Measurements from ENCODE around the gene PTPN9.

Gene PTPN9

DNA sequence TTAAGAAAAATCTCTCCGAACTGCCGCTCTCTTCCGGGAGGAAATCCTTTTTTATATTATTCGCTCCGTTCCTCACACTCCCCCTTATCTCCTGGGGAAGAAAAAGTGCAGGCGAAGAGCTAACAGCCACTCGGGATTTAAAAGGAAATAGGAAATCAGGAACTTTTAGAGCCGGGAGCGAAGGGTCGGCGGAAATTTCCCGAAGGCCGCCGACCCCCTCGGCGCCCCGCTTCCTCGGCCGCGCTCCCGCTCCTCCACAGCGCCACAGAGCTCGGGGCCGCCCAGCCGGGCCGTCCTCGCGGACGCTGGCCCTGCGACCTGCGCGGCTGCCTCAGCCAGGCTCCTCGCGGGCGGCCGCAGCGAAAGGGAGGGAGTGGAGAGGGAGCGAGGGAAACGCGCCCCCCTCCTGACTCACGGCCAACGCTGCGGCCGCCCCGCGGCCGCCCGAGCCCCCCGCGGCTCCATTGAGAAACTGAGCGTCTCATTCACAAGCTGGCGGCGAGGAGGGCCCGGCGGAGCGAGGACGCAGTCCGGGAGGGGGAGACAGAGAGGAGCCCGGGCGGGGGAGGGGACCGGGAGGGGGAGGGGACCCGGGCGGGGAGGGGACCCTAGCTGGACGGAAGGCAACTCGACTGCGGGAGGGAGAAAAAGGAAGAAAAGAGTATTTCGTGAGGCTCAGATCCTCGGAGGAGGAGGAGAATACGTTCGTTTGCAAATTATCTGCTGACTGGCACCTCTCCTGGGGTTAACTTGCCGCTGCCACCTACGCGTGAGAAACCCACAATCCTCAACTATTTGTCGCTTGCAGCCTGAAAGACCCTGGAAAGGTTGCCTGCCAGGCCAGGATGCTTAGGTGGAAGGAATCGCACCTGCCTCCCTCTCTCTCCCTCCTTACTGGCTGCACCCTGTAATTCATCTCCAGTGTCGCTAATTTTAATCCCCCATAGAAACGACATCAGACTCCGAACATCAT is at the start of gene PTPN9:
Gene PTPN9 (minus strand): TSS at position 368 of the 973 bp plus-strand sequence. CDS start 539 bp downstream, outside the sequence.
- ATAC-seq = peak; percentile 79
- no peak for TF ChIP-seq ZFP3 (CRISPR knock-in tag; IDR thresholded peaks at IDR 0.05)
- no peak for TF ChIP-seq ISL1 (CRISPR knock-in tag; IDR thresholded peaks at IDR 0.05)
- TF ChIP-seq PPARA (CRISPR knock-in tag; IDR thresholded peaks at IDR 0.05; ENCODE audit: borderline replicate concordance) = no peak
- TF ChIP-seq TCF4 (CRISPR knock-in tag; IDR thresholded peaks at IDR 0.05; ENCODE audit: borderline replicate concordance) = no peak
- TF ChIP-seq OSR1 (CRISPR knock-in tag; IDR thresholded peaks at IDR 0.05) = no peak
- no peak for TF ChIP-seq CREB5 (CRISPR knock-in tag; IDR thresholded peaks at IDR 0.05; ENCODE audit: low read depth)
- TF ChIP-seq POU6F1 (CRISPR knock-in tag; IDR thresholded peaks at IDR 0.05; ENCODE audit: borderline replicate concordance, low read depth) = no peak
- TF ChIP-seq CSDC2 (CRISPR knock-in tag; IDR thresholded peaks at IDR 0.05) = no peak
- TF ChIP-seq TSHZ2 (CRISPR knock-in tag; IDR thresholded peaks at IDR 0.05) = no peak
- TF ChIP-seq ZFP30 (CRISPR knock-in tag; IDR thresholded peaks at IDR 0.05) = no peak
- TF ChIP-seq ZNF8 (CRISPR knock-in tag; IDR thresholded peaks at IDR 0.05) = no peak

DNA sequence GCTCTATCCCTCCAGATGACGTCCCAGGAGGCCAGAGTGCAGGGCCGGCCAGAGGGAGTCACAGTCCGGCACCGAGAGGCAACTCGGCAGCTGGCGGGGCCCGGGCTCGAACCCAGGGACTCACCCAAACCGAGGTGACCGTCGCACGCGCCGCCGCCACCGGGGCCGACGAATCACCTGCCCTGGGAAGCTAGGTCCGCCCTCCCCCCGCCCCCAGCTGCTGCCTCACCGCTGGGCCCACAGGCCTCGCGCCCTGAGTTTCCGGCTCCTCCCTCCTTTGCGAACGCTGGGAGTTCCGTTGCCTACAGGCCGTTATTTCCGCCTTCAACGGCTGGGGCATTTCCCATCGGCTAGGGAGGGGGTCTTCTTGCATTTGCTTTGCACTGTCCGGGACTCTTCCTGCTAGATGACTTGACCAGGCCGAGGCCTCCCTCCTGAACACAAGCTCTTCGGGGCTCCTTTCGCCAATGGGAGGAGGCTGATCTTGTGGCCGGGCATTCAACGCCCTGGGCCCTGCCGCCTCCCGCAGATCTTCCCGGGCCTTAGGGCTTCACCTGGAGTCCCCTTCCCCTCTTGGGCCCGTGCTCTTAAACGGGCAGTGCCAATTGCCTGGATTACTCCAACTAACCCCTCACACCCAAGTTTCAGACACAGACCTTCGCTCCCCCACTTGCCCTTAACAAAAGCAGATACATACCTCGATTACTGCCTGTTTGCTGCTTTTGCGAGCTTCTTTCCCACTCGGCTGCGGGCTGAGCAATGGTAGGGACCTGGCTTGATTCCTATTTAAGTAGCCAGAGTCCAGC is 46.6 kb upstream of the PTPN9 start, which contains the start of gene SNUPN:
Gene SNUPN (minus strand): TSS at position 184 of the 806 bp plus-strand sequence. CDS start 4,674 bp downstream, outside the sequence.
- TF ChIP-seq CREB5 (CRISPR knock-in tag; IDR thresholded peaks at IDR 0.05; ENCODE audit: low read depth) = no peak
- TF ChIP-seq BACH2 (CRISPR knock-in tag; IDR thresholded peaks at IDR 0.05; ENCODE audit: borderline replicate concordance) = no peak
- peak; percentile 65; the same call in 1 of the 2 replicates for TF ChIP-seq PATZ1 (CRISPR knock-in tag; IDR thresholded peaks at IDR 0.05; ENCODE audit: borderline replicate concordance)
- ATAC-seq = peak; percentile 89

DNA sequence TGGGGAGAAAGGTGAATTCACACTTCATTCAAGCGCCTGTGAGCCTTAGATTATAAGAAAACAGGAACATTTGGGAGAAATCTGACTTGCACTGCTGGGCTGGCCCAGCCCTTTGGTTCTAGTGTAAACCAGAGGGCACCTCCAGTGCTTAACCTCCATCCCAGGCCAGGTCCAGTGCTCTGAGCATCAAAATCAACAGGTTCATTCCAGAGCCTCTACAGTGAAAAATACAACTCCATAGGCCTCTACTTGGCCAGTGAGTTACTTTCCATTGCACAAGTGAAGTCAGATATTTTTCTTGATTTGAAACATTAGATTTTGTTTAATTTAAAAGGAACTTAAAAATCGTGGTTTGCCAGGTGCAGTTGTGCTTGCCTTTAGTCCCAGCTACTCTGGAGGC is 43.4 kb upstream of the PTPN9 start:
- ATAC-seq = no peak
- TF ChIP-seq PATZ1 (CRISPR knock-in tag; IDR thresholded peaks at IDR 0.05; ENCODE audit: borderline replicate concordance) (no peak), GLIS3 (CRISPR knock-in tag; IDR thresholded peaks at IDR 0.05) (no peak), CREB5 (CRISPR knock-in tag; IDR thresholded peaks at IDR 0.05; ENCODE audit: low read depth) (no peak)

Data from SK-N-SH treated with all-trans-retinoic acid at 6 μM for 48 hours (cell line).